HG03159 (cell line): Measurements from ENCODE around the gene LURAP1L.

Experiments used
- ATAC-seq: cut with Tn5 transposase; IDR thresholded peaks from one replicate; pipeline ENCODE4 v1.9.1; 2021; ENCODE audit warnings: mild to moderate bottlenecking, moderate library complexity; ENCODE audit not compliant: unreplicated experiment

LURAP1L gene, protein sequence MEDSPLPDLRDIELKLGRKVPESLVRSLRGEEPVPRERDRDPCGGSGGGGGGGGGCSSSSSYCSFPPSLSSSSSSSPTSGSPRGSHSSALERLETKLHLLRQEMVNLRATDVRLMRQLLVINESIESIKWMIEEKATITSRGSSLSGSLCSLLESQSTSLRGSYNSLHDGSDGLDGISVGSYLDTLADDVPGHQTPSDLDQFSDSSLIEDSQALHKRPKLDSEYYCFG

DNA sequence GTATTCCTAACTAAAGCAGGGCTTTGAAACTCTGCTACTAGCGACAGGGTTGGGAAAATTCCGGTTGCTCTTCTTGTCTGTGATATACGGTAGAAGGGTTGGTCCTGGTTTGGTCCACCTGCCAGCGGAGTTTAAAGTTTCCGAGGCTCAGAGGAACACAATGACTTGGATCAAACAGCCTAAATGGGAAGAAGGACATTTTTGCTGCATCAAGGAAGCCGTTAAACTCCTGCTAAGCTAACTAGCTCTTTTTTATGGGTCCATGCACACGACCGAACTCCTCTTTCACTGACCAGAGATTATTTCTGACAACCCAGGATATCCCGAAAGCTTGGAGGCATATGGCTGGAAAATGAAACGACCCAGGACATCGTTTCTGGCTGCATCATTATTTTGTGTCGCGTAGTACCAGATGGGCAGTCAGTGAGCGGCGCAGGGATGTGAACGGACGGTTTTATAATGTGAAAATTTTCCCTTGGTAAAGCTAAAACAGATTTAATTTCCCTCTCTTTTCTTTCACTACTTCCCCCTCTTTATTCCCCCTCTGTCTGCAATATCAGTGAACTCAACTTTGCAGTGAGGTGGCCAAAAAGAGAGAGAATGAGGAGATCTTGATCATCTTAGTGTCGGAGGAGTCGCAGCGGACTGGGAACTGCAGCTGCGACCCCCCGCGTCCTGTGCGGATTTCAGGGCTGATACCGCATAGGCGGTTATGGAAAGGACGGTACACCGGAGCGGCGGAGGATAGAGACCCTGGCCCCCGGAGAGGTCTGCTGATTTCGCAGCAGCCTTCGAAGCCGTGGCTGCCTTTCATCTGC lies at the start of gene LURAP1L:
Gene LURAP1L (plus strand): TSS at position 160 of the 818 bp plus-strand sequence. CDS start 696 bp downstream, outside the sequence.
- no peak for ATAC-seq

DNA sequence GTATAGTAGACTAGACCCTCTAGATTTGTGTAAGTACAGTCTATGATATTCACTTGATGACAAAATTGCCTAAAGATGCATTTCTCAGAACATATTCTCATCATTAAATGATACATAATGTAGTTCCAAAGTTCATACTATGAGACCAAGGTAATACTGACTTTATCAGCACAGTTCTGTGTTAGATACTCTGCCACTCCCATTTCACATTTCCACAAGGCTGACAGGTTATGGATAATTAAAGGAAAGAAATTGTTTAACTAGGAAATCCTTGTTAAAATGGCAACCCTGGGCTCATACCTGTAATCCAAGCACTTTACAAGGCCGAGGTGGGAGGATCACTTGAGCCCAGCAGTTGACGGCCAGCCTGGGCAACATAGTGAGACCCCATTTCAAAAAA lies 48.0 kb upstream of the LURAP1L start:
- no peak for ATAC-seq

DNA sequence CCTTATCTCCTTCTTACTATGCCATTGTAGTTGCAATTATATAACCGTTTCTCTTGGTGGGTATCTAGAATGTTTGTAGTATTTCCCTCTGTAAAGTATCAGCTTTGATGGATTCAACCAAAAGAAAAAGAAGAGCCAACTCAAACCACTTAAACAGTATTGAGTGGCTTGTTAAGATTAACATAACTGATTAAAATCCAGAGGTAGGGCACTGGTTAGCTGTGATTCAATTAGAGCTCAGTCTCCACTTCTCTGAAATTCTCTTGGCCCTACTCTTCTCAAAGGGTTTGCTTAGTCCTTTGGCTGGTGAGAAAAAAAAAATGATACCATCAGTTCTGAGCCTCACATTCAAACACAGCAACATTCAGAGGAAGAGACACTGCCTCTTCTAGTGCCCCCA lies 44.6 kb upstream of the LURAP1L start:
- no peak for ATAC-seq

DNA sequence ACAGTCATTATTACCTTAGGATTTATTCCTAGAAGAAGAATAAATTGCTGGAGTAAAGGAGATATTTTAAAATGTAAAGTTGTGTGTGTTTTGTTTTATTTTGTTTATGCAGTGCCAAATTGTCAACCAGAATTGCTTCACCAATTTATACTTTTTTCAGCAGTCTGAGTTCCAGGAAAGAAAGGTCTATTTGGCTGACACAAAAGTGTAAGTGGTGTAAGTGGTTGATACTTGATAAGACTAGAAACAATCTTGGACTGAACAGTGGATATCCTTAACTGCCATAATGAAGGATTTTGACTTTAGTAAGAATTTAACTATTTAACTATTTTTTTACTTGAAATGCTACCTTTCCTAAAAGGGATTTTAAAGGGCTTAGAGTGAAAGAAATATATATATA lies 43.9 kb upstream of the LURAP1L start:
- ATAC-seq = no peak

DNA sequence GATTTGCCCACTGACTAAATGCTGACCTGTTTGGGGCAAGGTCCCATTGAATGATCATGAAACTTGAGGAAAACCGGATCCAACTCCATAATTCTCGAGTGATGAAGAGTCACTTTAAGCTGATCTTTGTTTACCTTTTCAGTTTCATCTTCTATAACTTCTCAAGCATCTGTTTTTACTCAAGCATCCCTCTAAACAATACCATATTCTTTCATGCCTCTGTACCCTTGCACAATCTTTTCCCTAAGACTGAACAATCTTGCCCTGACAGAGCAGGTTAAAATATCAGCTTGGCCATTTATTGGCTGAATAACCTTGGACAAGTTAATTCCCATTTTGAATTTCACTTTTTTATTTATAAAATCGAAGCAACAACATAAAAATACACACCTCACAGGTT lies 41.8 kb upstream of the LURAP1L start:
- no peak for ATAC-seq

DNA sequence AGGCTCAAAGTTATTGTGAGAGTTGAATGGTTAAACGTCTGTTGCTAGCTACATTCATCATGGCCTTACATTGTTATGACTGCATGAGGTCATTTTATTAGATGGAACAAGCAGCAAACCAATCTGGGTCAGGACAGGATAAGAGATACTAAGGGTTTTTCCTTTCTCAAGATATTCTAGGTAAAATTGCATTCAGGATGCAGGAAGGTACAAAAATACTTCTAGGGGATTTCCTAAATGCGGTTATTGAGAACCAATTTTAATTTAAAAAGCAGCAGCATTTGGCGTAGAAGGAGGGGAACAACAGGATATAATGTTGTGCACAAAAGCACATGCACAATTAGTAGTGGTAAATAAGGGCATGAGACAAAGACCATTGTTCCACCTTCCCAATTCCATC lies 39.2 kb upstream of the LURAP1L start:
- ATAC-seq = no peak

DNA sequence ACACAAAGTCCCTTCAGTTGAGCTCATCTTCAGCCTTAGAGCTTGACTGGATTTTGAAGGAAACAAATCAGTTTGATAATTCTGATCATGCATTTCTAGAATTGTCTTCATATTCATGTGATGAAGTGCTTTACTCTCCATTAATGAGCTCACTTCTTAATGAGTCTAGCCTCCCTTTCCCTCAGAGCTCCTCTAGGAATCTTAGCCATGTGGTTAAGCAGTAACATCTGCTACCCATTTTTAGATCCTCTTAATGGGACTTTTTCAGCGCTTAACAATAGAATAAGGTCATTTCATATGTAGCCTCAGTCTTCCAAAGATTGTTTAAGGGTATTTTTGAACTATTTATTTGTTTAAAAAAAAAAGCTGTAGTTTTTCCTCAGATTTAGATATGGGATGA lies 36.9 kb upstream of the LURAP1L start:
- ATAC-seq = no peak

DNA sequence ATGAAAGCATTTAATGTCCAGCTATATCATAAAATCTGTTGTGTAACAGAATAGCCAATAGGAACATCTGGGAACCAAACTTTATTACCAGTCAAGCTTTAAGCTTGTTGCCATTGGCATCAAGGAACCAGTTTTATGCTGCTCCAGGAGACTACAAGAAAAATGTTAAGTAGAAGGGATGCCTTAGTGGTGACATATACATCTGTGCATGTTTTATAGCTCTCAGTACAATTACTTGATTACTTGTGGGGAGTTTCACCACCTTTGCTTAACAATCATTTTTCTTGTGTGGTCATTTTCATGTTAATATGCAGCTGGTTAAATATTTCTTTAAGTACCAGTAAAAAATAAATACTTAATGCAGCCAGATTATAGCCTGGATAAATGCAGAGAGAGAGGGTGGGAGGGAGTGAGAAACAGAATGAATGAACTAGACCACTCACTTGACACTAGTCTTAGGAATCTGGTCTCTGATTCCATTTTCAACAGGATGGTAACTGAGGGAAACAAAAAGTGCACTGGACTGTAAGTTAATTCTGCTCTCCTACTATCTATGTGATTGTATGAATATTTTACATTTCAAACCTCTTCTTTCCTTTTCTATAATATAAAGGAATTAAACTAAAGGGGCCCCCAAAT lies 35.7 kb upstream of the LURAP1L start:
- no peak for ATAC-seq

DNA sequence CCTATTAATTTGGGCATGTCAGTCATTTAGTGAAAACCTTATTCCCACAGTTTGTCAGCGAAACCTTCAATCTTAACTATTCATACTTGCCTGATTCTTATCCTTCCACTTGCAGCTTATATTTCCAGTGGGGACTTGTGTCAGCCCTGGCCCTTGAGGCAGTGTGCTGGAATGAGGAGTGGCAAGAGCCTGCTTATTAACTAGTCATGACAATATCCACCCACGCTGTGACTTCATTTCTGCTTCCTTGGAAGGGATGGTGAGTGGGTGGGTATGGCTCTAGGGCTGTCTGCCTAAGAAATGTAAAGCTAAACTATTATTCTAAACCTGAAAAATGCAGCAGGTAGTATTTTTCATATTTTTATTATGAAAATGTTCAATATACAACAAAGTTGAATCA lies 34.0 kb upstream of the LURAP1L start:
- no peak for ATAC-seq

DNA sequence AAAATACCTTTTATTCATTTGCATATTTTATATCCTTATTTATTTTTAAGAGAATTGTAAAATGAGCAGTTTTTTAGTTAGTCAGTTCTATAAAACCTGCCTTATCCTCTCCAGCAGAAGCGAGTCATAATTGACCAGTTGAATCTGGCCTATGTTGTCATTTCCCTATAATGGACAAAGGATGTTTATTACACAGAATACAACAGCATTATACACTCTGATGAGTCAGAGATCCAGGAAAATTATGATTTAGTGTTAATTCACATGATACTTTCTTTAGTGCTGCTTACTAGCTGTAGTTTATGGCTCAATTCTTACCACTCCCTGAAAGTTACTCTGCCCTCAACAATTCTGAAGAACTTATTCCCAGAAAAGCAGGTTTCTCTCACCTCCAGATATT lies 26.8 kb upstream of the LURAP1L start:
- ATAC-seq = no peak

DNA sequence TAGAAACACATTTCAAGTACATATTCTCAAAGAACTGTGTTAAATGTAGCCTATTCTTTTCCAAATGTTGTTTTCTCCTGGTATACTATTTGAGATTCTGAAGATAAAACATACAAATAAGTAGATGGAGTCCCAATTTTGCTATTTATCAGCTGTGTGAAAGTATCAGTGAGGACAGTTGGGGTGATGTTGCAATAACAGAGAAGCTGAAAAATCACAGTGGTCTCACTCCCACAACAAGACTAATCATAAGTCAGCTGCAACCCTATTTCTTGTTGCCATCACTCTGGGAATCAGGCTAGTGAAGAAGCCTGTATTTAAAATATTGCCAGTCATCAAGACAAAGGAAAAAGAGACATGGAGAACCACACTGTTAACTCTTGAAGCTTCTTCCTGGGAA lies 25.9 kb upstream of the LURAP1L start:
- no peak for ATAC-seq

DNA sequence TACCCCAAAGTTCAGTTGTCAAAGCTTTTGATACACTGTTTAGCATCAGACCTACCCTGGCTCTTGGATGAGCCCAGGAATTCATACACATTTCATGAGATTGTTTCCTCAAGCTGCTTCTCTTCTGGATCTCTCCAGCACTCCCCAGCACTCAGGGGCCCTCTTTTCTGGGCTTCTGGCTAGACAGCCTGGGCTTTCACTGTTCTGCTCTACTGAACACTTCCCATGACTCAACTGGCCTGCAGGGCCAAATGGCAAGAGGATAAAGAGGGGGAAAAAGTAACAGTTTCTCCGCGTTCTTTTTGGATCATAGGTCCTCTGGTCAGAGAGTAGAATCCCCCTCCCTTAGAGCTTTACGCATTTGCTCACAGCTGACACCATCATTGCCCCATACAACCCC lies 20.9 kb upstream of the LURAP1L start:
- ATAC-seq = no peak

DNA sequence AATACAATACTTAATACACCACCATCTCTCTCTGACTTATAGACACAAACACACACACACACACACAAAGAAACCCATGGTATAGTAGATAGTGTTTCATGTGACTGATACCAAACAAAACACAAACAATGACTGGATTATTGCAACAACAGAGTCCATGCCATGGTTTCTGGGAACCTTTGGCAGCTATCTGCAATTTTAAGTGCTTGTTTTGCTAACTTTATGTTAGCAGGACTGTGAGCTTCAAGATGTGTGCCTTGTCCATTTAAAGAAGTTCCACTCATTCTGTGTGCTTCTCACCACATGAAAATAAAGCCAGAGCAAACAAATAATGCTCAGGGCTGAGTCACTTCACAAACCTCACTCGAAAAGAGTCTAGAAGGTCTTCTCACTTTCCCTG lies 15.1 kb upstream of the LURAP1L start:
- no peak for ATAC-seq

DNA sequence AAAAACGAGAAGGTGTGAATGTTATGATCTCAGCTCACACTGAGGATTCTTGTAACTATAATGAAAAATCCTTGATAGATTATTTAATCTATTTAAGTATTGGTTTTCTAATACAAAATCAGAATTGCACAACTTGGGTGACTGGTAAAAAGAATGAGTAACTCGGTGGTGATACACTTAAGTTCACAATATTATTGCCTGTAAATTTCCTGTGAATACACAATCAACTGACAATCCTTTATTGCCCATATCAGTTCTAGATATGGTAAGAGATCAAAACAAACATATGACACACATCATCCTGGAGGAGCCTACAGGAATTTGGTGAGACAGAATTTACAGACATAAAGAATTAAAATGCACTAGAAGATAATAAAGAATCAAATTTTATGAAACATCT lies 14.1 kb upstream of the LURAP1L start:
- ATAC-seq = no peak

DNA sequence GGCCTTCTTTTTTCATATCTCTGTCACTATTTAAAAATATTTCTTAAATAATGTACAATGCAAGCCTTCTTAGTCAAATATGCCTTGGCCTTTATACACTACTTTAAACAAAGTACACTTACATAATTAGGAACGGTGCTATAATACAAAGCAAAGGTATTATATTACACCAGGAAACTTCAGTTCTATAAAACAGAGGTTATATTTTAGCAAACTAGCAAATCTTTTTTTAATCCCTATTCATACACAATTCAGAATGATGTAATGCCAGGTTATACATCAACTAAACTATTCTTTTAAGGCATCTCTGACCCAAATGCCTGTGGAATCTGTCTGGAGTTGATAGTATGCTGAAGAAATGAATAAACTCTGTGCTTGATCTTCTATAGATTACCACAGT lies 10.7 kb upstream of the LURAP1L start:
- ATAC-seq = no peak

DNA sequence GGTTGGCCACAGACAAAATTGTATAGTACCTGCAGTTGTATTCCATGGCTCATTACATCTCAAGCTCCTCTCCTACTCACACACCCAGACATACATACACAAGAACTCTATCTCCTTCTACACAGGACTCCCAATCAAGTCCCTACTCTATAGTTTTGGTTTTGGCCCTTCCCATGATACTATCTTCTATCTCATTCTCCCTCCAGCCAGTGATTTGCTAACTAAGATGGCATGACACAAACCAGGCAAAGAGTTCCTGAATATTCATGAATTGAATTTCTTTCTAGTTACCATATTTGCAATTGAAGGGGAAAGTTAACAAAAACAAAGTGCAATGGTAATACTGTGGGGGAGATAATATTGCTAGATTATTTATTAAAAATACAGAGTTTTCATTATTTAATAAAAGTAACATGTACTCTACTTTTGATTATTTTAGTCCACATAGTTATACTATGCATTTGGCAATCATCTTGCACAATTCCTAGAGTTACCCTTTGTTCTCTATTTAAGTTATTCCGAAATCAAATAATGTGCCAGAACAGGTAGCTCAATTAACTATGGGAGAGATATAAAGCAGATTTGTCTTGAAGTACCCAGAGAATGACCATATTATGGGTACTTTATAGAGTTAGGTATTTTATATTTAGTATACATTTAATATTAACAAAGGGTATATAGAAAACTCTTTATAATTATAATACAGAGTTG lies 9.6 kb upstream of the LURAP1L start:
- no peak for ATAC-seq

DNA sequence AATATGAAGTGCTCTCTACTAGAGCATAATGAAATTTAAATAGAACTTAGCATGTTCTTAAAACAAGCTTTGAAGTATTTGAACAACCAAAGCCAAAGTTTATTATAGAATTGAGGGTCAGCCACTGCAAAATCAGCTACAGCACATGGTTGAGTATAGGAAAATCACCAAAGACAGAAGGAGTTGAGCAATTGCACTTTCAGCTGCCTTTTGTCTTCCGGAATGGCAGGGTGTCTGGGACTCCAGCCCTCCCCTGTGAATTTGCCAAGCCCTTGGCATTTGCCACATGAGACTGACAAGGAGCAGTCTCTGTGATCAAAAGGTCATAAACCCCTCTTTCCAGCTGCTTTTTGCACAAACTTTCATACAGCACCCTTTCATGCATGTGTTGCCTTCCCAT lies 8.5 kb upstream of the LURAP1L start:
- no peak for ATAC-seq

DNA sequence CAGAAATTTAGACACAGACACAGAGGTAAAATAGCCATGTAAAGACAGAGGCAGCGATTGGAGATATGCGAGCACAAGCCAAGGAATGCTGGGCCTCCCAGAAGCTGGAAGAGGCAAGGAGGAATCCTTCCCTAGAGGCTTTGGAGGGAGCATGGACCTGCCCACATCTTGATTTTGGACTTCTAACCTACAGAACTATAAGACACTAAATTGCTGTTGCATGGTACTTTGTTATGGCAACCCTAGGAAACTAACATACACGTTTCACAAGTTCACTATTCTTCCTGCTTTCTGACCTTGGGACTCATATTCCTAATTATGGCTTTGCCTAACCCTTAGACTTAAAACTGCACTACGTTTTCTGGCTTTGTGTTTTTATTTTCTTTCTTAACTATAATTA lies 4.6 kb upstream of the LURAP1L start:
- ATAC-seq = no peak

DNA sequence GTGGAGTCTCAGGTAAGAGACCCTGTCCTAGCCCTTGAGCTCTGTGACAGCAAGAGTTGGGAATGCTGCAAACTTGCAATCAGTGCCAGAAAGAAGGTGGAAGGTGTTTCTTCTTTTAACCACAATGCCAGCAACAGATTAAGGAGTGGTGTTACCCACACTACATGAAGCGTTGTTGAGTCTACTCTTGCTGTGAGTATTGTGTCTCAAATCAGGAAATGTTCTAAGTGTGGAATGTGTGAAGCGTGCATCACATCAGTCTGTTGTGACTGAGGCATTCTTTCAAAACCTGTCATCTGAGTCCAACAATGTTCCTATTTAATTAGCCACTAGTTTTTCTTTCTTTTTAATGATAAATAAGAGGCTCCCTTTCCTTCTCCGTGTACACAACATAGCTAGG lies 2.9 kb upstream of the LURAP1L start:
- no peak for ATAC-seq

DNA sequence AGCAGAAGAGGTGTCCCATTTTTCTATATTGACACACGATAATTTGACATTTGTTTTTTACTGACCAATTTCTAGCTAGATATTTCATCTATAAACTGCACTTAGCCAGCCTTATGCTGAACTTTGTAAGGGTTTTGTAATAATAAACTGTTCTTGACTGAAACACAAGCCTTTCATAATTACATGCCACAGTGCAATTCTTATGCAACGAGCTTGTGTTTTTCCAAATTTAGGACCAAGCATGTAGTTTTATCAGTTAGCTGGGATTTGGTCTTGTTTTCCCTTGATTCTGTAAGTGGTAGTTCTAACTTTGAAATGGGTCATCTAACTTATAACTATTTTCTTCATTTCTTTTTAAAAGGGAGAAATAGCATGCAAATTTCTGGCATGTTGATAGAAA lies 1.3 kb upstream of the LURAP1L start:
- no peak for ATAC-seq

DNA sequence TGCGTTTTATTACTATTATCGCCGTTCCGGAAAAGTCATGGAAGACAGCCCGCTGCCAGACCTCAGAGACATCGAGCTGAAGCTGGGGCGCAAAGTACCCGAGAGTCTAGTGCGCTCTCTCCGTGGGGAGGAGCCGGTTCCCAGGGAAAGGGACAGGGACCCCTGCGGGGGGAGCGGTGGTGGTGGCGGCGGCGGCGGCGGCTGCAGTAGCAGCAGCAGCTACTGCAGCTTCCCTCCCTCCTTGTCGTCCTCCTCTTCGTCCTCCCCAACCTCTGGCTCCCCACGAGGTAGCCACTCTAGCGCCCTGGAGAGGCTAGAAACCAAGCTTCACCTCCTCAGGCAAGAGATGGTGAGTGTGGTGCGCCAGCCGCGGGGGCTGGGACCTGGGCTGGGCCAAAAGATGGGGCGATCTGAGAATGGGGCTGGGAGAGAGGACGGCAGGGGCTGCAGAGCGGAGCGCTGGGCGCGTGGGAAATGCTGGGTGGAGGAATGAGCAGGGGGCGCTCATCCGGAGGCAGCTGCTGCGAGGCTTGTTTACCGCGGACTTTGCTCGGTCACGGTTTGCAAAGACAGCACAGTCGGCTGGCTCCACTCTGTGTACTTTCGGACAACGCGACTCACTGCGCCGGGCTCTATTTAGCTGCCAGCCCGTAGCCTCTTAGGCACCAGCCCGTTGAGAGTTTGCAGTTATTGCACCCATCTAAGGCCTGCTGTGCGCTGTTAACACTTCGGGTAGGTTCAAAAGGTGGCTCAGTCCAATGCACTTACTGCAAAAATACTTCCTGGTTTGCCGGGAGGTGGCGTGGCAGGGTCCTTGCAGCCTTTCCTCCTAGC lies 1.1 kb downstream of the LURAP1L start:
- peak; percentile 76 for ATAC-seq
